Measurements from ENCODE around the gene RP9. TPM values are rescaled to one million over a fixed set of nuclear protein-coding genes. Genes with fewer than 3 reads are reported as not detected.

RP9 gene
- total and polyA plus RNA-seq, 2 of the 4 experiments (the other 2 are of a cell fraction), result 9.5 to 18.1 TPM

- TF ChIP-seq MAFK (IDR thresholded peaks at IDR 0.05; ENCODE audit: low read depth, low read length), result no peak
These were observed 47.8 kb downstream of the RP9 start (continued) for GRCh38 chr7:33061282-33061937.

- ATAC-seq (ENCODE audit: low read depth) (no peak), DNase-seq (no peak)
- ChIA-PET POLR2A (ENCODE audit: unreplicated experiment) (no interaction called here), CTCF (no interaction called here)
- no TSS peak for BruUV-seq (replicated peaks)
- no peak overlapping the region for H3K9ac ChIP-seq (ENCODE audit: low read depth, low read length)
- no peak overlapping the region for H2BK20ac ChIP-seq (ENCODE audit: low read depth, low read length)
- H3K36me3 ChIP-seq (ENCODE audit: control insufficient read depth, insufficient read depth, low read length), result no peaks in the 10 kb centered on the region; the same call in 1 of the 2 replicates
- H3K18ac ChIP-seq (ENCODE audit: low read depth, low read length), result no peak overlapping the region
- no peak overlapping the region for H2AK5ac ChIP-seq (ENCODE audit: low read depth, low read length)
- no peak overlapping the region for H2BK15ac ChIP-seq (ENCODE audit: low read depth, low read length)
- no peak overlapping the region for H3K4me2 ChIP-seq (ENCODE audit: low read depth, low read length)
- no peaks in the 10 kb centered on the region for H3K27me3 ChIP-seq (ENCODE audit: control insufficient read depth, insufficient read depth, low read length)
- H3K23ac ChIP-seq (ENCODE audit: low read depth, low read length), result peak overlapping the region; percentile 15; the same call in 1 of the 2 replicates
- H2AFZ ChIP-seq (replicated peaks; ENCODE audit: low read length, poor library complexity), result no peak overlapping the region
- H3K56ac ChIP-seq (ENCODE audit: extremely low read depth, insufficient read depth, low read length), result no peak overlapping the region
- no peak overlapping the region for H3K14ac ChIP-seq (replicated peaks; ENCODE audit: low read depth, low read length)
- H4K5ac ChIP-seq (ENCODE audit: low read depth, low read length), result no peak overlapping the region
- in situ Hi-C loops (cut with MboI; ENCODE audit: low sequenced_read_pairs) (no loop called here), intact Hi-C loops (cut with micrococcal nuclease) (loop anchor here (5.0 kb wide), 1 partner anchor 167 kb away; the partner anchor contains the start of gene KBTBD2), dilution Hi-C loops (cut with HindIII; ENCODE audit: low sequenced_read_pairs, unreplicated experiment) (no loop called here)
- H2AK9ac ChIP-seq (replicated peaks; ENCODE audit: low read depth, low read length, poor library complexity), result no peak overlapping the region
- H3K4me1 ChIP-seq (ENCODE audit: control insufficient read depth, insufficient read depth, low read length), result peaks cover 3% of the 10 kb centered on the region; the same call in 1 of the 2 replicates
- H2BK120ac ChIP-seq (ENCODE audit: low read depth, low read length), result no peak overlapping the region
- no peaks in the 10 kb centered on the region for H3K9me1 ChIP-seq (ENCODE audit: insufficient read depth, low read length)
- H3K4me3 ChIP-seq (ENCODE audit: insufficient read depth, low read depth, low read length), result no peak overlapping the region
- H2BK5ac ChIP-seq (ENCODE audit: low read depth, low read length, poor library complexity, severe bottlenecking), result no peak overlapping the region
- H3K27ac ChIP-seq (ENCODE audit: insufficient read depth, low read length), result no peak overlapping the region
- peaks cover 16% of the 10 kb centered on the region; the same call in 1 of the 2 replicates for H4K20me1 ChIP-seq (ENCODE audit: insufficient read depth, low read length)
- H3K79me1 ChIP-seq (ENCODE audit: low read depth in 1 of 2, low read length in 2 of 2), result peaks cover 13 to 52% of the 10 kb centered on the region in 2 experiments
- no peak for TF ChIP-seq MAZ (IDR thresholded peaks at IDR 0.05; ENCODE audit: borderline replicate concordance, low read depth, low read length)
- H4K91ac ChIP-seq (ENCODE audit: insufficient read depth, low read depth, low read length), result no peak overlapping the region
- H3K4ac ChIP-seq (ENCODE audit: low read depth, low read length), result no peak overlapping the region
- WGBS, 2 experiments (ENCODE audit: extremely low coverage in 2 of 2, insufficient read length in 1 of 2), result no CpG with 5 or more reads among the region's 4 CpGs
- H4K8ac ChIP-seq (ENCODE audit: low read depth in 2 of 2, low read length in 2 of 2), result no peak overlapping the region
- no peaks in the 10 kb centered on the region for H3K9me3 ChIP-seq (ENCODE audit: control insufficient read depth, insufficient read depth, low read length)
These were observed 49.6 kb downstream of the RP9 start for GRCh38 chr7:33059635-33060034.
